A549 (cell line): ENCODE results near the gene HSPG2. TPM values are rescaled to one million over a fixed set of nuclear protein-coding genes. Genes with fewer than 3 reads are reported as not detected.

Experiments
- ATAC-seq, 2 experiments: fragments of 200-7000 bp in 1 of 2; fragments of >200 bp in 1 of 2; cut with Nextera tagmentation in 1 of 2; cut with Tn5 transposase in 1 of 2; 3 replicates each; pipeline versions ENCODE4 v1.8.0 to v1.9.1; 2018 to 2020; ENCODE audit warnings: mild to moderate bottlenecking in 1 of 2, moderate library complexity in 1 of 2
- CTCF ChIA-PET: fragments of 300-600 bp; sonication (Branson Sonifier 250); formaldehyde crosslinking; extraction: SDS; loops from one replicate; lab custom pipeline; 2021; ENCODE audit warnings: antibody characterized with exemption, inconsistent platforms; lab: Yijun Ruan, JAX
- POLR2A ChIA-PET: fragments of 350-600 bp; formaldehyde crosslinking; extraction: SDS; loops from one replicate; lab custom pipeline; 2021; ENCODE audit warnings: antibody characterized with exemption, inconsistent platforms; lab: Yijun Ruan, JAX
- DNase-seq, 2 experiments: peaks; one replicate each; pipeline versions ENCODE4 v3.0.0 to v3.0.0-alpha.2; 2011 to 2016; ENCODE audit warnings: low read depth in 1 of 2, low spot score in 1 of 2
- FAIRE-seq: peaks from 2 replicates; lab custom pipeline; 2011; peaks lifted over from hg19 to GRCh38; lab: Jason Lieb, UNC
- H3K27ac ChIP-seq, 2 experiments: fragments of >200 bp; sonication (Bioruptor Twin); formaldehyde crosslinking; 3 replicates each; pipeline ENCODE4 v1.5.1; 2016 to 2017
- H3K4me1 ChIP-seq: fragments of >200 bp; sonication (Bioruptor Twin); formaldehyde crosslinking; 3 replicates; pipeline ENCODE4 v1.6.1; 2016
- H3K4me2 ChIP-seq: fragments of >200 bp; sonication (Bioruptor Twin); formaldehyde crosslinking; 3 replicates; pipeline ENCODE4 v1.6.1; 2016
- H3K4me3 ChIP-seq: fragments of >200 bp; sonication (Bioruptor Twin); formaldehyde crosslinking; 3 replicates; pipeline ENCODE4 v1.5.1; 2016
- H3K9me3 ChIP-seq: fragments of >200 bp; sonication (Bioruptor Twin); formaldehyde crosslinking; 3 replicates; pipeline ENCODE4 v1.6.1; 2016
- CBX2 ChIP-seq: fragments of 200-600 bp; sonication (generic); IDR thresholded peaks from 2 replicates; pipeline ENCODE4 v1.6.1; 2016; ENCODE audit warnings: low read depth, mild to moderate bottlenecking, borderline replicate concordance
- FOSL2 ChIP-seq, 2 experiments: fragments of 450-650 bp in 1 of 2; fragments of >200 bp in 1 of 2; sonication (Bioruptor Twin) in 1 of 2; formaldehyde crosslinking; IDR thresholded peaks; 2 replicates each; pipeline versions ENCODE4 v1.5.0 to v1.6.1; 2016 to 2020; ENCODE audit warnings: mild to moderate bottlenecking in 1 of 2, moderate library complexity in 1 of 2
- FOXS1 ChIP-seq: fragments of 250-450 bp; sonication (Bioruptor Pico); IDR thresholded peaks from 2 replicates; pipeline ENCODE4 v1.5.0; 2020; ENCODE audit warnings: mild to moderate bottlenecking, moderate library complexity
- GATA3 ChIP-seq: IDR thresholded peaks from 2 replicates; pipeline ENCODE4 v1.6.1; 2012; ENCODE audit warnings: borderline replicate concordance
- HDAC2 ChIP-seq: fragments of 200-600 bp; sonication (generic); IDR thresholded peaks from 2 replicates; pipeline ENCODE4 v1.6.1; 2016
- HOXB13 ChIP-seq: fragments of 250-450 bp; sonication (Bioruptor Pico); IDR thresholded peaks from 2 replicates; pipeline ENCODE4 v1.5.0; 2020; ENCODE audit warnings: low read depth, mild to moderate bottlenecking, moderate library complexity
- HOXB5 ChIP-seq: fragments of 250-450 bp; sonication (Bioruptor Pico); IDR thresholded peaks from 2 replicates; pipeline ENCODE4 v1.5.0; 2020; ENCODE audit warnings: mild to moderate bottlenecking, moderate library complexity
- KDM5A ChIP-seq: fragments of 200-600 bp; sonication (generic); IDR thresholded peaks from 2 replicates; pipeline ENCODE4 v1.6.1; 2016; ENCODE audit warnings: antibody characterized with exemption, mild to moderate bottlenecking
- MAFK ChIP-seq: fragments of 450-650 bp; IDR thresholded peaks from 2 replicates; pipeline ENCODE4 v1.6.1; 2014; ENCODE audit not compliant: partially characterized antibody
- NPAS2 ChIP-seq: fragments of 250-450 bp; sonication (Bioruptor Pico); IDR thresholded peaks from 2 replicates; pipeline ENCODE4 v1.8.0; 2022; ENCODE audit warnings: mild to moderate bottlenecking, moderate library complexity, borderline replicate concordance
- POLR2A ChIP-seq: IDR thresholded peaks from 2 replicates; pipeline ENCODE4 v1.6.1; 2012; ENCODE audit warnings: mild to moderate bottlenecking, low read length
- TFCP2L1 ChIP-seq: fragments of 250-450 bp; sonication (Bioruptor Pico); IDR thresholded peaks from 2 replicates; pipeline ENCODE4 v1.5.0; 2021; ENCODE audit warnings: mild to moderate bottlenecking
- ZSCAN20 ChIP-seq: fragments of 250-450 bp; sonication (Bioruptor Pico); IDR thresholded peaks from 2 replicates; pipeline ENCODE4 v1.8.0; 2022; ENCODE audit warnings: mild to moderate bottlenecking, moderate library complexity
- WGBS: methylation state at CpG from one replicate; pipeline ENCODE4 v1.1.6; 2017; ENCODE audit errors: missing lambda C conversion rate; 5-methylcytosine and 5-hydroxymethylcytosine counted together
- polyA plus RNA-seq, 4 experiments: library from polyadenylated mRNA; depleted of rRNA in 3 of 4; stranded (reverse); fragments of >200 nt; fragmentation: RNase III in 1 of 4; extraction: RNeasy Plus Mini Kit Qiagen cat#74134 plus additional on column Dnase treatment in 1 of 4; gene quantifications; 2 replicates in 3 of 4; 3 replicates in 1 of 4; pipeline ENCODE4 v1.2.3, GENCODE V29; 2011 to 2017
- TF ChIP-seq, protein P1 (sequence below): fragments of >200 bp; sonication (Bioruptor Twin); formaldehyde crosslinking; IDR thresholded peaks from 2 replicates; pipeline ENCODE4 v1.6.1; 2016
- TF ChIP-seq, protein P2 (sequence below): fragments of 450-650 bp; IDR thresholded peaks from 2 replicates; pipeline ENCODE4 v1.6.1; 2014; ENCODE audit warnings: antibody characterized with exemption

HSPG2 gene
- polyA plus RNA-seq, 2 of the 4 experiments (the other 2 are of a cell fraction) = 7.0 to 42.7 TPM

DNA sequence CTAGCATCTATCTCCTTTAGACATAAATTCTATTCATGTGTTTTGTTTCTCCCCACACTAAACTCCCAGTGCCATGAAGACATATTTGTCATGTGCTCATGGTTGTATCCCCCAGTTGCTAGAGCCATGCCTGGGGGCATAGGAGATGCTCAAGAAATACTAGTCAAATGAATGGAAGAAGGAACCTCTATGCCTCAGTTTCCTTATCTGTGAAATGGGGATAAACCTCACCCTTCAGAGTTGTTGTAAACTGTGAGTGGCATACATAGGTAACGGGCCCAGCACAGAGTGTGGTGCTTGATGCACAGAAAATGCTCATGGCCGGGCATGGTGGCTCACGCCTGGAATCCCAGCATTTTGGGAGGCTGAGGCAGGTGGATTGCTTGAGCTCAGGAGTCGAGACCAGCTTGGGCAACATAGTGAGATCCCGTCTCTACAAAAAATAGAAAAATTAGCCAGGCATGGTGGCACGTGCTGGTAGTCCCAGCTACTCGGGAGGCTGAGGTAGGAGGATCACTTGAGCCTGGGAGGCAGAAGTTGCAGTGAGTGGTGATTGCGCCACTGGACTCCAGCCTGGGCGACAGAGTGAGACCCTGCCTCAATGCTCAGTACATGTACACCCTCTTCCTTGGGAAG is 116.4 kb downstream of the HSPG2 start:
- Histone ChIP-seq H3K4me2 (no peak overlapping the region), H3K4me3 (no peak overlapping the region), H3K27ac (no peak overlapping the region), H3K9me3 (no peaks in the 10 kb centered on the region), H3K4me1 (no peaks in the 10 kb centered on the region)
- DNase-seq = no peak
- ATAC-seq = no peak
- POLR2A ChIA-PET = no interaction called here
- FAIRE-seq = no peak
- CTCF ChIA-PET = interaction anchor here (0.6 to 1.0 kb wide), 2 partner anchors 10 to 1299 kb away, joined by 3 read pairs; no protein-coding TSS in a partner anchor
- TF ChIP-seq MAFK (no peak), FOSL2 (IDR thresholded peaks at IDR 0.05) (no peak), FOSL2 (CRISPR knock-in tag; IDR thresholded peaks at IDR 0.05) (no peak), NPAS2 (CRISPR knock-in tag) (no peak)
- WGBS = 98% methylated on average over 9 of the region's 9 CpGs

DNA sequence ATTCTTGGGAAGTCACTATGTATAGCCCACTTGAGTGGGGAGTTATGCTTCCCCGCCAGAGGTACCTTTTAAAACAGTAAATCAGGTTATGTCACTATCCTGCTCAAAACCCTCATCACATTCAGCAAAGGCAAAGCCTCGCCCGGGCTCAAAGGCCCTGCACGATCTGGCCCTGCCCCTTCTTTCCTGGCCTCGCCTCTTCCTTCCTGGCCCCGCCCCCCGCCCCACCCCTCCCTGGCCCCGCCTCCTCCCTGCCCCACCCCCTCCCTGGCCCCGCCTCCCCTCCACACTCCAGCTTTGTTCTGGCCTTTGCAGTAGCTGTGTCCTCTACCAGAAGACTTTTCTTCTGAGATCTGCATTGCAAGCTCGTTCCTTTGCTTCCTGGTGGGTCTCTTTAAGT is 118.5 kb downstream of the HSPG2 start:
- no peak overlapping the region for H3K4me3 ChIP-seq
- ChIA-PET POLR2A (no interaction called here), CTCF (no interaction called here)
- no peak for TF ChIP-seq MAFK
- no peak for TF ChIP-seq TFCP2L1 (CRISPR knock-in tag)
- TF ChIP-seq HDAC2 = no peak
- TF ChIP-seq HOXB5 (CRISPR knock-in tag) = no peak
- TF ChIP-seq POLR2A = no peak
- TF ChIP-seq FOXS1 = no peak
- TF ChIP-seq CBX2 = no peak
- TF ChIP-seq, protein P1, sequence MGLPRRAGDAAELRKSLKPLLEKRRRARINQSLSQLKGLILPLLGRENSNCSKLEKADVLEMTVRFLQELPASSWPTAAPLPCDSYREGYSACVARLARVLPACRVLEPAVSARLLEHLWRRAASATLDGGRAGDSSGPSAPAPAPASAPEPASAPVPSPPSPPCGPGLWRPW = no peak
- no peak for TF ChIP-seq HOXB13 (CRISPR knock-in tag)
- no peak for TF ChIP-seq FOSL2 (IDR thresholded peaks at IDR 0.05)
- TF ChIP-seq FOSL2 (CRISPR knock-in tag; IDR thresholded peaks at IDR 0.05) = no peak
- H3K4me2 ChIP-seq = no peak overlapping the region
- no peaks in the 10 kb centered on the region for H3K9me3 ChIP-seq
- DNase-seq (peak; percentile 27 to 66), FAIRE-seq (no peak), ATAC-seq (peak; percentile 26 to 57; a peak in 4 of 6 replicates)
- 62% methylated on average over 6 of the region's 10 CpGs for WGBS
- H3K4me1 ChIP-seq = no peaks in the 10 kb centered on the region
- H3K27ac ChIP-seq = no peak overlapping the region

DNA sequence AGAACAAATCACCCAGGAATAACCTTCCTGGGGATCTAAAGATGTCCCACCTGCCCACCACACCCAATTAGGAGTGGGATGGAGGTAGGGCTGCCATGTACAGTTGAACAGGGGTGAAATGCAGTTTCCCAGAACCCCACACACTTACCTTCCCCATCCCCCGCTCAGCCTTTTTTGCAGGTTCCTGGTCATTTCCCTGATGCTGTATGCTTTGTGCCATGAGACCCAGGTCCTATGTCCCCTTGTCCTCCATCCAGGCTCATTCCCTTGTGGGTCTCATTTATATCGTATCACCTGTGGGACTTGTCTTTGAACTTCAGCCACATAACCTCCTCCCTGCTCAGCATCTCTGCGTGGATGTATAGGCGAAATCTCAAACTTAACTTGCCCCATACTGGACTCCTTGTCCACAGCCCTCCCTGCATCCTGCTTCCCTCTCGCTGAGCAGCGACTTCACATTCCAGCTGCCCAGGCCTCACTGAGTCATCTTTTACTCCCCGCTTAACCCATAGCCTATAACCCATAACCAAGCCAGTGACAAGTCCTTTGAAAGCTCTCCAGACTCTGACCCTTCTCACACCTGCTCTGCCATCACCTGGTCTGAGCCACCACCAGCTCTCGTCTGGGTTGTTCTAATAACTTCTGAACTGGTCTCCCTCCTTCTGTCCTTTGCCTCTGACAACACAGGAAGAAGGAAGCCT is 120.4 kb downstream of the HSPG2 start:
- no peak overlapping the region for H3K4me2 ChIP-seq
- ChIA-PET POLR2A (no interaction called here), CTCF (interaction anchor here (1.0 kb wide), 1 partner anchor 14 kb away, joined by 3 read pairs; no protein-coding TSS in a partner anchor)
- H3K9me3 ChIP-seq = no peaks in the 10 kb centered on the region
- no peak overlapping the region for H3K4me3 ChIP-seq
- no peak for FAIRE-seq
- peak; percentile 19 to 35; a peak in 3 of 6 replicates for ATAC-seq
- 80% methylated on average over 8 of the region's 8 CpGs for WGBS
- TF ChIP-seq, protein P2, sequence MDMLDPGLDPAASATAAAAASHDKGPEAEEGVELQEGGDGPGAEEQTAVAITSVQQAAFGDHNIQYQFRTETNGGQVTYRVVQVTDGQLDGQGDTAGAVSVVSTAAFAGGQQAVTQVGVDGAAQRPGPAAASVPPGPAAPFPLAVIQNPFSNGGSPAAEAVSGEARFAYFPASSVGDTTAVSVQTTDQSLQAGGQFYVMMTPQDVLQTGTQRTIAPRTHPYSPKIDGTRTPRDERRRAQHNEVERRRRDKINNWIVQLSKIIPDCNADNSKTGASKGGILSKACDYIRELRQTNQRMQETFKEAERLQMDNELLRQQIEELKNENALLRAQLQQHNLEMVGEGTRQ = no peak
- no peak for DNase-seq
- H3K27ac ChIP-seq = no peak overlapping the region
- no peaks in the 10 kb centered on the region for H3K4me1 ChIP-seq

DNA sequence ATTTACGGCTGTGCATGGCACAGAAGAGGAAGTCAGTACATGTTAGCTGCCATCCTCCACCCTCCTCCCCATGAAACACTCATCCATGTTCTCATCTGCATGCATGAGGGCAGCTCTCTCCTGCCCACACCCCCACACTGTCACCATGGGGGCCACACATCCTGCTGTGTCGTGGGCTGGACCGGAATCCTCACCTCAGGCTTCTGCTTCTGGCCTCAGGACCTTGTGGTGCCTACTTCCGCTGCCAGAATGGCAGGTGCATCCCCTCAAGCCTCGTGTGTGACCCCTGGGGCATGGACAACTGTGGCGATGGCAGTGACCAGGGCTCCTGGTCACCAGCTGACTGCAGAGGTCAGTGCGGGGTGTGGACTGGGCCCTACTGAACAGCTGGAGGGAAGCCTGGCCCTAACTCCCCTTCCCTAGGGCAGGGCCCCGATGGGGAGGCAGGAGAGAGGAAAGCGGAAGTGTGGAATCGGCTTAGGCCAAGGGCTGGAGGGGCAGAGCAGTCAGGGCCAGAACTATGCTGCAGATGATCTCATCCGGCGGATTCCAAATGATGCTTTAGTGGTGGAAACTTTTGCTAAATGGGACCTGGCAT is 121.3 kb downstream of the HSPG2 start:
- no peak for FAIRE-seq
- H3K9me3 ChIP-seq = no peaks in the 10 kb centered on the region
- POLR2A ChIA-PET = no interaction called here
- H3K4me1 ChIP-seq = no peaks in the 10 kb centered on the region
- H3K4me2 ChIP-seq = no peak overlapping the region
- no peak for DNase-seq
- TF ChIP-seq GATA3 = no peak
- no peak for TF ChIP-seq ZSCAN20
- TF ChIP-seq KDM5A = no peak
- 93% methylated on average over 8 of the region's 12 CpGs for WGBS
- ATAC-seq = no peak
- H3K4me3 ChIP-seq = no peak overlapping the region
- no peak overlapping the region for H3K27ac ChIP-seq
- CTCF ChIA-PET = interaction anchor here (1.1 to 1.6 kb wide), 2 partner anchors 19 to 31 kb away, joined by 3 read pairs; no protein-coding TSS in a partner anchor
